Fibroblast of pulmonary artery (primary cell): ENCODE data around the gene MLST8.

ENCODE experiments used
- DNase-seq: peaks from one replicate; pipeline ENCODE4 v3.0.0-alpha.2; 2010; ENCODE audit warnings: low read depth
- H3K4me3 ChIP-seq: replicated peaks from 2 replicates; pipeline ENCODE4 v1.5.1; 2011; ENCODE audit warnings: low read depth, mild to moderate bottlenecking, control low read depth, low read length, moderate library complexity
- TF ChIP-seq, protein P1 (sequence below): IDR thresholded peaks from 2 replicates; pipeline ENCODE4 v1.5.1; 2011; ENCODE audit warnings: mild to moderate bottlenecking, control low read depth, low read length, inconsistent platforms; ENCODE audit errors: missing control alignments

The MLST8 gene

GRCh38 chr16:2207872-2208271 lies 2.6 kb downstream of the MLST8 start:
- no peak for DNase-seq
- TF ChIP-seq, protein P1, sequence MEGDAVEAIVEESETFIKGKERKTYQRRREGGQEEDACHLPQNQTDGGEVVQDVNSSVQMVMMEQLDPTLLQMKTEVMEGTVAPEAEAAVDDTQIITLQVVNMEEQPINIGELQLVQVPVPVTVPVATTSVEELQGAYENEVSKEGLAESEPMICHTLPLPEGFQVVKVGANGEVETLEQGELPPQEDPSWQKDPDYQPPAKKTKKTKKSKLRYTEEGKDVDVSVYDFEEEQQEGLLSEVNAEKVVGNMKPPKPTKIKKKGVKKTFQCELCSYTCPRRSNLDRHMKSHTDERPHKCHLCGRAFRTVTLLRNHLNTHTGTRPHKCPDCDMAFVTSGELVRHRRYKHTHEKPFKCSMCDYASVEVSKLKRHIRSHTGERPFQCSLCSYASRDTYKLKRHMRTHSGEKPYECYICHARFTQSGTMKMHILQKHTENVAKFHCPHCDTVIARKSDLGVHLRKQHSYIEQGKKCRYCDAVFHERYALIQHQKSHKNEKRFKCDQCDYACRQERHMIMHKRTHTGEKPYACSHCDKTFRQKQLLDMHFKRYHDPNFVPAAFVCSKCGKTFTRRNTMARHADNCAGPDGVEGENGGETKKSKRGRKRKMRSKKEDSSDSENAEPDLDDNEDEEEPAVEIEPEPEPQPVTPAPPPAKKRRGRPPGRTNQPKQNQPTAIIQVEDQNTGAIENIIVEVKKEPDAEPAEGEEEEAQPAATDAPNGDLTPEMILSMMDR = no peak
- no peak overlapping the region for H3K4me3 ChIP-seq

- no peak for DNase-seq
- TF ChIP-seq, protein P1 = no peak
- no peak overlapping the region for H3K4me3 ChIP-seq
These were observed 3.1 kb downstream of the MLST8 start for GRCh38 chr16:2208308-2208707.

DNA sequence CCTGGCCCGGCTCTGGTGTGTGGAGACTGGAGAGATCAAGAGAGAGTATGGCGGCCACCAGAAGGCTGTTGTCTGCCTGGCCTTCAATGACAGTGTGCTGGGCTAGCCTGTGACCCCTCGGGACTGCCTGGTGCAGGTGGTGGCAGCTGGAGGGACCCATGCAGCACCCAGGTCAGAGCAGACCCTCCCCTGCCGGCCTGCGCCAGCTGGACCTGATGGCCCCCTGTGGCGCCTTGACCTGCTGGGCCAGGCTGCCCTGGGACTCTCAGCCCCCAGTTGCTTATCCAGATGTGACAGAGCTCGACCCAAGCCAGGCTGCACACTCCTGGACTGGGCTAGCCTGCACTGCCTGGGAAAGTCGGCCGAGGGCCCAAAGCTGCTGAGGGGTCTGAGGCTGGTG lies 3.5 kb downstream of the MLST8 start:
- H3K4me3 ChIP-seq = no peak overlapping the region
- TF ChIP-seq, protein P1 = no peak
- DNase-seq = no peak

DNA sequence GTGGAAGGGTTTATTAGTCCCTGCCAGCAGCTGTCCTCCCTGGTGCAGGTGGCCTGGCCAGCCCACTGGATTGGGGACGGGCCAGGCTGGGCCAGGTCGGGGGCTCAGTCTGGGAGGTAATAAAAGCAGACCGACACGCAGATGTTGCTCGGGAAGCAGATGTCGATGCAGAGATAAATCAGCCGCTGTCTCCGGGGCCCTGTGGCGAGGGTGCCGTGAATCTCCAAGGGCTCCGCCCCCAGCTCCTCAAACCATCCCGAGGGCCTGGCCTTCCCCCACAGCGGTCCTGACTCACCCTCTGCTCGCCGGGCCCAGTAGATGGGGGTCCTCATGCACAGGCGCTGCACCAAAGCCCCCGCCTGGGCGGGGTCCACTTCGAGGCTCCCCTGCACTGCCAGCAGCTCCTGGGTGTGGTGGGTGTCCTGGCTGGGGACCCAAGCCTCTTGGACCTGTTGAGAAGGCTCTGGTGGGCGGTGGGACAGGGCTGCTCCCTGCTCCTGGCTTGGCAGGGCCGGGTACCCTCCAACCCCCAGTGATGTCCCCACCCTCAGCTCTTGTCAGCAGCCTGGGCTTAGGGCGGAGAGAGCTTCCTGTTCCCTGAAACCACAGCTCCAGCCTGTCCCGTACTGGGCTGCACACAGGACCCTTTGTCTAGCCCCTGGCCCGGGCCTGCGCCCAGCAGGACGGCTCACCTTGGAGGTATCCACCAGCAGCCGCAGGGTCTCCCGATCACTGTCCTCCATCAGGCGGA lies 4.2 kb downstream of the MLST8 start:
- no peak for DNase-seq
- no peak overlapping the region for H3K4me3 ChIP-seq
- TF ChIP-seq, protein P1 = no peak

DNA sequence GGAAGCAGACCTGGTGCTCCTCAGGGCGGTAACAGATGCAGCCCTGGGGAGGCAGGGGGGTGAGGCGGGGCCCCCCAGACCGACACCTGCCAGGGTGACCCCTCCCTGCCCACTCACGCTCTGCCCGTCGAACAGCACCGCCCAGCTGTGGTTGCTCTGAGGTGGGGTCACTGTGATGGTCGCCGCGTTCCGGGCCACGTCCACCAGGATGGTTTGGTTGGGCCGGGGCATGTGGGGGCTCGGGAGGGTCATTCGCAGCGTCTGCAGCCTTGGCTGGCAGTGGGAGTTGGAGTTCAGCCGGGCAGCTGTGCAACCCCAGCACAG lies 4.7 kb downstream of the MLST8 start:
- no peak overlapping the region for H3K4me3 ChIP-seq
- TF ChIP-seq, protein P1 = no peak
- no peak for DNase-seq

- no peak within 1 kb of the TSS for H3K4me3 ChIP-seq
- TF ChIP-seq, protein P1 = no peak
- no peak for DNase-seq
These were observed 5.4 kb downstream of the MLST8 start, which contains the start of gene BRICD5 for GRCh38 chr16:2210386-2211365. Gene BRICD5 (minus strand): TSS chr16:2210863. CDS start chr16:2210833, 30 bp downstream.
